GM12892 (cell line): ENCODE results near the gene BLOC1S3.

Source experiments
- DNase-seq: peaks from one replicate; pipeline ENCODE4 v3.0.0; 2011; ENCODE audit not compliant: insufficient read length
- FAIRE-seq: peaks from 2 replicates; lab custom pipeline; 2011; peaks lifted over from hg19 to GRCh38; lab: Jason Lieb, UNC
- POLR2A ChIP-seq: IDR thresholded peaks from 2 replicates; pipeline ENCODE4 v1.6.1; 2011; ENCODE audit warnings: low read depth, low read length, control low read depth
- POLR2AphosphoS5 ChIP-seq: IDR thresholded peaks from 2 replicates; pipeline ENCODE4 v1.6.1; 2011; ENCODE audit warnings: low read depth, low read length, control low read depth
- TAF1 ChIP-seq: IDR thresholded peaks from 2 replicates; pipeline ENCODE4 v1.6.1; 2011; ENCODE audit warnings: low read depth, mild to moderate bottlenecking, control low read depth, low read length, borderline replicate concordance

The BLOC1S3 gene

GRCh38 chr19:45179892-45180370 is 1.3 kb downstream of the BLOC1S3 start:
- DNase-seq (no peak), FAIRE-seq (no peak)
- TF ChIP-seq POLR2AphosphoS5, result no peak
- TF ChIP-seq POLR2A, result no peak

- no peak for DNase-seq
- no peak for FAIRE-seq
These were observed 2.4 kb downstream of the BLOC1S3 start for GRCh38 chr19:45180936-45181335.

GRCh38 chr19:45182758-45183157 is 4.2 kb downstream of the BLOC1S3 start:
- no peak for DNase-seq
- TF ChIP-seq TAF1 (no peak), POLR2A (no peak), POLR2AphosphoS5 (no peak)
- no peak for FAIRE-seq

More at GRCh38 chr19:45180936-45181335, 2.4 kb downstream of the BLOC1S3 start:
- no peak for TF ChIP-seq POLR2AphosphoS5

- TF ChIP-seq POLR2AphosphoS5 (no peak), POLR2A (no peak), TAF1 (no peak)
- FAIRE-seq (no peak), DNase-seq (no peak)
These were observed 5.5 kb downstream of the BLOC1S3 start for GRCh38 chr19:45184115-45184514.

- FAIRE-seq (no peak), DNase-seq (no peak)
- TF ChIP-seq POLR2A (no peak), TAF1 (no peak), POLR2AphosphoS5 (no peak)
These were observed 8.1 kb downstream of the BLOC1S3 start for GRCh38 chr19:45186509-45187334.

GRCh38 chr19:45187421-45188100 is 9.0 kb downstream of the BLOC1S3 start:
- TF ChIP-seq POLR2A (no peak), POLR2AphosphoS5 (no peak), TAF1 (no peak)
- DNase-seq (no peak), FAIRE-seq (peak; percentile 66)

GRCh38 chr19:45189971-45190370 is 11.4 kb downstream of the BLOC1S3 start:
- FAIRE-seq, result no peak

GRCh38 chr19:45191375-45191774 is 12.8 kb downstream of the BLOC1S3 start:
- TF ChIP-seq TAF1 (no peak), POLR2A (no peak), POLR2AphosphoS5 (no peak)
- FAIRE-seq, result no peak
- DNase-seq, result no peak

More at GRCh38 chr19:45189971-45190370, 11.4 kb downstream of the BLOC1S3 start:
- DNase-seq, result no peak
- TF ChIP-seq TAF1 (no peak), POLR2A (no peak), POLR2AphosphoS5 (no peak)

GRCh38 chr19:45195764-45196163 is 17.2 kb downstream of the BLOC1S3 start:
- FAIRE-seq (no peak), DNase-seq (no peak)
- TF ChIP-seq POLR2A (no peak), TAF1 (no peak), POLR2AphosphoS5 (no peak)

GRCh38 chr19:45200568-45200967 is 22.0 kb downstream of the BLOC1S3 start:
- DNase-seq (no peak), FAIRE-seq (no peak)
- TF ChIP-seq POLR2AphosphoS5, result no peak
- no peak for TF ChIP-seq TAF1
- TF ChIP-seq POLR2A, result no peak

GRCh38 chr19:45202637-45203036 is 24.1 kb downstream of the BLOC1S3 start:
- no peak for TF ChIP-seq POLR2AphosphoS5
- TF ChIP-seq POLR2A, result no peak
- no peak for TF ChIP-seq TAF1
- FAIRE-seq (no peak), DNase-seq (no peak)
